Activated CD8-positive, alpha-beta T cell treated with anti-CD3 and anti-CD28 coated beads for 36 hours (primary cell): ENCODE measurements around the gene NKX2-1. TPM values are rescaled to one million over a fixed set of nuclear protein-coding genes. Genes with fewer than 3 reads are reported as not detected.
A peak's percentile ranks its signal among the peaks of the same experiment; 100 is the strongest.

ENCODE experiments used
- ATAC-seq: fragments of 200-7000 bp; cut with Tn5 transposase; one replicate; pipeline ENCODE4 v1.10.0; 2021; ENCODE audit warnings: mild to moderate bottlenecking, moderate library complexity
- CTCF ChIA-PET: fragments of 350-600 bp; sonication (Branson Sonifier 250); formaldehyde crosslinking; loops from one replicate; lab custom pipeline; 2021; ENCODE audit warnings: antibody characterized with exemption; lab: Charles Lee
- POLR2A ChIA-PET: fragments of 350-600 bp; sonication (Branson Sonifier 250); formaldehyde crosslinking; loops from one replicate; lab custom pipeline; 2021; ENCODE audit warnings: antibody characterized with exemption; lab: Charles Lee
- DNase-seq: peaks from one replicate; pipeline ENCODE4 v3.0.0-alpha.2; 2020
- H3K27ac Mint-ChIP-seq: one replicate; pipeline ENCODE4 v1.8.0; 2021; ENCODE audit warnings: mild to moderate bottlenecking, mixed read lengths
- H3K27me3 Mint-ChIP-seq: one replicate; pipeline ENCODE4 v1.8.0; 2021; ENCODE audit warnings: mixed read lengths
- H3K36me3 Mint-ChIP-seq: one replicate; pipeline ENCODE4 v1.8.0; 2021; ENCODE audit warnings: low read depth, mixed read lengths
- H3K4me1 Mint-ChIP-seq: one replicate; pipeline ENCODE4 v1.8.0; 2021; ENCODE audit warnings: low read depth, mixed read lengths
- H3K4me3 Mint-ChIP-seq: one replicate; pipeline ENCODE4 v1.8.0; 2021; ENCODE audit warnings: mild to moderate bottlenecking, moderate library complexity, mixed read lengths
- H3K9me3 Mint-ChIP-seq: one replicate; pipeline ENCODE4 v1.8.0; 2021; ENCODE audit warnings: mixed read lengths
- CTCF ChIP-seq: fragments of 200-600 bp; IDR thresholded peaks from one replicate; pipeline ENCODE4 v1.8.0; 2022; ENCODE audit warnings: antibody characterized with exemption, mild to moderate bottlenecking
- intact Hi-C: fragments of 100-400 bp; cut with micrococcal nuclease; formaldehyde crosslinking; loops from one replicate; pipeline ENCODE4 v1.10.0; 2022
- total RNA-seq, 2 experiments: library from RNA; stranded (reverse); gene quantifications; one replicate each; pipeline ENCODE4 v1.2.3, GENCODE V29; 2021

NKX2-1 gene
- under 1 TPM in 1 of 2 experiments, not detected in 1; 0.25 TPM for total RNA-seq

GRCh38 chr14:36519431-36520321 lies at the start of gene NKX2-1:
Gene NKX2-1, minus strand, starts transcription at chr14:36520232. Its CDS starts 103 bp downstream, at chr14:36520129.
- Mint-ChIP-seq H3K4me1 (peaks cover 14% of the 10 kb centered on the region), H3K36me3 (no peaks in the 10 kb centered on the region), H3K4me3 (peak within 1 kb of the TSS; percentile 40), H3K27ac (no peak within 1 kb of the TSS), H3K9me3 (no peaks in the 10 kb centered on the region), H3K27me3 (peaks cover 63% of the 10 kb centered on the region)
- intact Hi-C loops, result loop anchor here (5.0 kb wide), 2 partner anchors 68 to 148 kb away; no protein-coding TSS in a partner anchor
- peak; percentile 18 for ATAC-seq
- POLR2A ChIA-PET, result interaction anchor here (1.2 kb wide), 1 partner anchor 14 kb away, joined by 4 read pairs; no protein-coding TSS in a partner anchor
- CTCF ChIA-PET, result interaction anchor here (1.5 to 1.7 kb wide), 2 partner anchors 15 to 450 kb away, joined by 4 read pairs; no protein-coding TSS in a partner anchor
- DNase-seq, result no peak
- TF ChIP-seq CTCF, result no peak

- peaks cover 15% of the 10 kb centered on the region for H3K27me3 Mint-ChIP-seq
- no peaks in the 10 kb centered on the region for H3K9me3 Mint-ChIP-seq
- ChIA-PET CTCF (interaction anchor here (0.9 to 4.3 kb wide), 8 partner anchors 11 to 487 kb away, joined by 3 to 40 read pairs (median 6); no protein-coding TSS in a partner anchor), POLR2A (no interaction called here)
- H3K4me3 Mint-ChIP-seq, result no peak overlapping the region
- TF ChIP-seq CTCF, result peak; percentile 75
- intact Hi-C loops, result no loop called here
- no peak overlapping the region for H3K27ac Mint-ChIP-seq
- DNase-seq (peak; percentile 51), ATAC-seq (no peak)
- H3K36me3 Mint-ChIP-seq, result no peaks in the 10 kb centered on the region
- no peaks in the 10 kb centered on the region for H3K4me1 Mint-ChIP-seq
Measured at GRCh38 chr14:36556811-36557433, 36.9 kb upstream of the NKX2-1 start.

- no peak overlapping the region for H3K4me3 Mint-ChIP-seq
- H3K27me3 Mint-ChIP-seq, result peaks cover 12% of the 10 kb centered on the region
- no peak for TF ChIP-seq CTCF
- no peaks in the 10 kb centered on the region for H3K9me3 Mint-ChIP-seq
- no peak for DNase-seq
- no peaks in the 10 kb centered on the region for H3K36me3 Mint-ChIP-seq
- ChIA-PET CTCF (interaction anchor here (0.9 to 4.3 kb wide), 13 partner anchors 11 to 755 kb away, joined by 3 to 40 read pairs (median 4); no protein-coding TSS in a partner anchor), POLR2A (no interaction called here)
- intact Hi-C loops, result no loop called here
- ATAC-seq, result no peak
- no peaks in the 10 kb centered on the region for H3K4me1 Mint-ChIP-seq
- H3K27ac Mint-ChIP-seq, result no peak overlapping the region
Measured at GRCh38 chr14:36555998-36556743, 36.1 kb upstream of the NKX2-1 start.

GRCh38 chr14:36553656-36554260 lies 33.7 kb upstream of the NKX2-1 start:
- no peak overlapping the region for H3K4me3 Mint-ChIP-seq
- ATAC-seq, result peak; percentile 58

More at GRCh38 chr14:36553656-36554260, 33.7 kb upstream of the NKX2-1 start:
- DNase-seq, result peak; percentile 20
- H3K36me3 Mint-ChIP-seq, result no peaks in the 10 kb centered on the region
- POLR2A ChIA-PET, result no interaction called here
- H3K9me3 Mint-ChIP-seq, result no peaks in the 10 kb centered on the region
- peaks cover 8% of the 10 kb centered on the region for H3K27me3 Mint-ChIP-seq
- no peaks in the 10 kb centered on the region for H3K4me1 Mint-ChIP-seq
- no peak overlapping the region for H3K27ac Mint-ChIP-seq
- CTCF ChIA-PET, result interaction anchor here (0.7 to 4.3 kb wide), 23 partner anchors 9 to 718 kb away, joined by 3 to 40 read pairs (median 4); no protein-coding TSS in a partner anchor
- intact Hi-C loops, result loop anchor here (2.0 kb wide), 1 partner anchor 51 kb away; no protein-coding TSS in a partner anchor
- peak; percentile 58 for TF ChIP-seq CTCF
